NCI-H2107 treated with DMSO at 0.1 percent for 48 hours (cell line): ENCODE measurements around the gene KSR1.
"Not testable (repeated sequence)": the region's sequence is repeated elsewhere in the genome, so short reads cannot be mapped to it uniquely, and the experiment has no call there.

ENCODE experiments used
- DNase-seq: peaks from one replicate; lab custom pipeline; 2025; ENCODE audit not compliant: unreplicated experiment; lab: John Stamatoyannopoulos, UW

Gene KSR1

DNA sequence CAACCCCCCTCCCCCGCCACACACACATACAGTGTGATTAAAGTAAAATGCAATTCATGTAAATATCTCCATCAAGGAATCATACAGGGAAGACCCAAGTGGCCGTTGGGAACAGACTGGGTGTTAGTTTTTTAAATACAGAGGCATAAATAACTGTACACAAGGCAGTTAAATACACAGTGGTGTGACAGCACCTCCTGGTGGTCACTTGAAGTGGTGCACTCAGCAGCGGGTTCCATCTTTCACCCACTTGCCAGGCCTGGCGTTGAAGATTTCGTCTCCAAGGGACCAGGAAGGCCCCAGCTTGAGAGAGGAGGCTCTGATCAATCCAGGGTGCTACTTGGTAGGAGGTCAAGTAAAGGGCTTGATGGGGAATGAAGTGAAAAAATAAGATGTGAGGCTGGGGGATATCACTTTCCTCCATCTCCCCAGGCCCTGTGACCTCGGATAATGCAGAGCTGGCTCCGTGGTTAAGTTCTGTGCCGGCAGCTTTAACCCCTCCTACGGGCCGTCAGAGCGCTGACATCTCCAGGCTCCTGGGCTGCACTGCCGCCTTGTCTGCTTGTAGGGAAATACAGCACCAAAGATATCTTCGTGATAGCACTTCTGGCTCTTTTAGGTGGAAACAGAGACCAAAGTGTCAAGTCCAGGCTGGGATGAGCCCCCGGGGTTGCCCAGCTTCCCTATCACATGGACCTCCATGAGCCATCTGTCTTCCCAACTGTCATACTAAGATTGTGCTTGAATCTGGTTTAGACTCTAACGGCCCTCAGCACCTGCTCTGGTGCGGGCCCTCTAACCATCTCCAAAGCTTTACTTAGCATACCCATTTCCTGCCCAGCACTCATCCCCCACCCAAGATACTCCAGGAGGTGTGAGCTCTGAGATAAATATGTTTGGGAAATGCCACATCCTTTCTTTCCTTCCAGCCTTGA, 195.4 kb downstream of the KSR1 start:
- no peak for DNase-seq

- DNase-seq: not testable (repeated sequence)
These were observed 197.3 kb downstream of the KSR1 start for GRCh38 chr17:27653449-27653971.

- no peak for DNase-seq
These were observed 197.9 kb downstream of the KSR1 start for GRCh38 chr17:27654136-27654535.

DNA sequence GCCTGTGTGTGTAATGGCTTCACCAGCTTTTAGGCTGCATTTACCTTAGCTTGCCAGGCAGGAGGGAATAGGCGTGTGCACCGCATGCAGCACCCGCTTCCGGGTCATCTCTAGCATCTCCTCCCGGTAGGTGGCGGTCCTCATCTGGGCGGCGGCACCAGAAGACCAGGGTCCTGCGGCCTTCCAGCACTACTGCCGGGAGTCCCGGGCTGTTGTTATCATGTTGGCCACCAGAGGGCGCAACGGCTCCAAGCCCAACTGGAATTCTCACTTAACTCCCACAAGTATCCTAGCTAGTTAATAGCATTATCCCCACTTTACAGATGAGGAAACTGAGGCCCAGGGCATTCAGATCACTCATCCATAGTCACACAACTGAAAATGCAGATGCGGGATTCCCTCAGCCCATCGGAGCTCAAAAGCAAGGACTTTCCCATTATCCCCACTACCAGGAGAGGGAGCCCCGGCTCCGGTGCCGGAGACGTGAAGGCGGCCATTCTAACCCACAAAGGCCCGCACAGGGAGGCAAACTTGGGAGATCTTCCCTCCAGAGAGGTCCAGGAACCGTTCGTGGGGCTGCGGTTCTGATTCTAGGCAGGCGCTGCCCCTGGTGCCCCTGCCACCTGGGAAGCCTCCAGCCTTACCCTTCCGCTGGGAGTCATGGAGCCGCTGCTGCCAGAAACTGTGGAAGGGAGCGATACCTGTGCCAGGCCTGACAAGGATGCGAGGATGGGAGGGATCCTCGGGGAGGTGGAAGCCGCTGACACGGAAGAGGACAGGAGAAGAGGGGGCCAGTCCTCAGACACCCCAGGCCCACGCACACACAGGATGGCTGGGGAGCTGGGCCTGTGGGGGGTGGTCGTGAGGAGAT, 198.6 kb downstream of the KSR1 start:
- peak; percentile 1 for DNase-seq

DNA sequence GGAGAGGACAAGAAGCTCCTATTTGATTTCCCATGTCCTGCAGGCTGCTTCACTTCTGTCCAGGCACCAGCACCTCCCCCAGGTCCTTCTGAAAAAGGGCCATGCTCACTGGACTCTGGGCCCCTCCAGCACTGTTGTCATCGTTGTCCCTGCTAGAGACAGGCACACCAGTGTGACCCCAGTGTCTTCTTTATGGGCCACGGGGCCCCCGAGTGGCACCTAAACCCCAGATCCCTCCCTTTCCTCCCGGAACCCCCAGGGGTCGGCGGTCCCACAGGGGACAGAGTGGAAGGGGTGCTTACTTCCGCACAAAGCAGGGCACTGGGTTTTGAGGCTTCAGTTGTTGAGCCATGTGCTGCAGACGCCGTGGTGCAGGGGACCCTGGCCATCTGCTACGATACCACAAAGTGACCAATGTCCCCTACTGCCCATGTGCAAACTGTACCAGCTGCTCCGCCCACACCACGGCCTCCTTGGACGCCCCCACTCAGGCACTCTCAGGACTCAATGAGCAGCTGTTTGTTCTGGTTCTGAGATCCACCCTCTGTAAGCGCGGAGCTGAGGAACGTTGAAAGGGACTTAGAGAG, 199.4 kb downstream of the KSR1 start:
- DNase-seq: not testable (repeated sequence)

- DNase-seq: not testable (repeated sequence)
These were observed 200.4 kb downstream of the KSR1 start for GRCh38 chr17:27656620-27657019.

DNA sequence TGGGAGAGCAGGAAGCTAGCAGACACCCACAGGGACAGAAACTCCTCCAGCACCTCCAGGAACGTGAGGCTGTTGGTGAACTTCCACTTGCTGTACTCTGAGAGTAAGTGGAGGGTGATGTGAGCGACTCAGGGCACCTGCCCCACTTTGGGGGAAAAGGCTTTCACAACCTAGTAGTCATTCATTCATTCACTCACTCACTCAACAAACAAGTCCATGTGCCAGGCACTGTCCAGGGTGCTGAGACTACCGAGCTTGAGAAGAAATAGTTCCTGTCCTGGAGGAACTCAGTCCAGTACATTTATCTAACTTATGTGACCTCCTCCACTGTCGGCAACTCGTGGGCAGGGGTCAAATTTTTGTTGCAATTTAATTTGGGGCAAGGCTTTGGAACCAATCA, 201.4 kb downstream of the KSR1 start:
- DNase-seq: no peak

DNA sequence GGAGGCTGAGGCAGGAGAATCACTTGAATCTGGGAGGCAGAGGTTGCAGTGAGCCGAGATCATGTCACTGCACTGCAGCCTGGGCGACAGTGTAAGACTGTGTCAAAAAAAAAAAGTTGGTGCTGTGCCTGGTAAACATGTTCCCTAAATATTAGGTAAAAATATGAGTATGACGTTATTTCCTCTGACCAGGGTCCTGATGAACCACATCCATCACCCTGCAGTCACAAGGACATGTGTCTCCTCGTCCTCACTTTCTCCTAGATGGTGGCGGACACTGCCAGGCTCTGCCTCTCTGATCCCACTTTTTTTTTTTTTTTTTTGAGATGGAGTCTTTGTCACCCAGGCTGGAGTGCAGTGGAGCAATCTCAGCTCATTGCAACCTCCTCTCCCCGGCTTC, 203.4 kb downstream of the KSR1 start:
- no peak for DNase-seq

- DNase-seq: no peak
These were observed 204.2 kb downstream of the KSR1 start for GRCh38 chr17:27660436-27660835.

GRCh38 chr17:27663936-27664605, 207.8 kb downstream of the KSR1 start:
- DNase-seq: no peak

- DNase-seq: no peak
These were observed 208.3 kb downstream of the KSR1 start for GRCh38 chr17:27664606-27664965.

DNA sequence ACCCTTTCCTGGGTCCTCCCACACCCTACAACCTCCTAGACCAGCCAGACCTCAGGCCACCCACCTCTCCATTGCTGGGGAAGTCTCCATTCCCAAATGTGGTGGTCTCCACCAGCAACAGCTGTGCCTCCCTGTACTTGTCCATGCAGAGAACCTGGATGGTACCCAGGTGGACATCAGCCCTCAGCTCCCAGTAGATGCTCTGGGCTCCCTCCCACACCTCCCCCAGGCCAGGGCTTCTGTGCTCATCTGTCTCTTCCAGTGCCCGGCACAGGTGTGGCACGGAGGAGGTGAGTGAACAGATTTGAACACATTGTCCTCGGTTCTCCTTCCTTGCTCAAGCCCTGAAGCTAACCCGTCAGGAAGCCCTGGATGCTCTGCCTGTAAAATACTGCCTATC, 209.3 kb downstream of the KSR1 start:
- DNase-seq: no peak

GRCh38 chr17:27666270-27666669, 210.0 kb downstream of the KSR1 start:
- not testable (repeated sequence) for DNase-seq

DNA sequence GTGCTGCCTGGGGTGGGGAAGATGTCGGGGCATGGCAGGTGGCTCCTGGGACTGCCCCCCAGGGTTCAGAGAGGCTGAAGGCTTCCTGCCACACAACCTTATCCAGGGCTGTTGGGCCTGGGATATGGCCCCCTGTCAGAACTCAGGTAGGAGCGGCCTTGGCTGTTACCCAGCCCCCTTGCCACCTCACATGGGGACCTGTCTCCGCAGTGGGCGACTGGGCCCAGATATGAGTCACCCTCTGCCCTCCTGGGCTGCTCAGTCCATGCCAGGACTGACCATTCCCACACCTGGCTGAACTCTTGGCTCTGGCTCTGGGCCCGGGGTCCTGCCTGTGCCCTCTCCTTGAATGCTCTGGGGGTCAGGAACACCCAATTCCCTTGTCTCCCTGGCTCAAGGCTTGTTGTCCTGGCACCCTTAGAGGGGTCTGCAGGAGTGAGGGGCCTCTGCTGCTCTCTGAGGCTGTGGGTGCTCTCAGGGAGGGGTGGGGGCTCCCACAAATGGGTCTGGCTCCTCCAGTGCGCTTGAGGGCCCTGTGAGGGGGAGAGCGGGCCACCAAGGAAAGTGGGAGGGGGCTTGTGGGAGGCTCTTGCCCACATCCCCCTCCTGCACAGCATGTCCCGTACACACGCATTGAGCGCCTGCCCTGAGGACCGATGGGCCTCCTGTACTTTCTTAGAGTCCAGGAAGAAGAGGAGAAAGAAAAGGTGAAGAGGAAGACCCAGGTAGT, 210.7 kb downstream of the KSR1 start:
- no peak for DNase-seq

- no peak for DNase-seq
These were observed 211.6 kb downstream of the KSR1 start for GRCh38 chr17:27667656-27668487.

DNA sequence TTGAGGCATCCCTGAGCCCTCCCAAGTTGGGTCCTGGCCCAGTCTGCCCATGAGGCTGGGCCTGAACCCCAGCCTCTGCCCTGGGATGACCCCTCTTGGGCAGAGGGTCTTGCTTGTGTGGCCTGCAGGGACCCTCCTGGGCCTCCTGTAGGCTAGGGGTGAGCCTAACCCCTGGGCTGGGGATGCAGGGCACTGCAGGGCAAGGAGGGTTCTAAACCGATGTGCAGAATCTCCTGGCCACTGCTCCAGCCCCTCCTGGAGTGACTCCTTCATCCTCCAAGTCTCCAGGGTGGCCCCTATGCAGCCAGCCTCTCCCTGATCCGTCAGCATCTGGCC, 212.2 kb downstream of the KSR1 start:
- no peak for DNase-seq

DNA sequence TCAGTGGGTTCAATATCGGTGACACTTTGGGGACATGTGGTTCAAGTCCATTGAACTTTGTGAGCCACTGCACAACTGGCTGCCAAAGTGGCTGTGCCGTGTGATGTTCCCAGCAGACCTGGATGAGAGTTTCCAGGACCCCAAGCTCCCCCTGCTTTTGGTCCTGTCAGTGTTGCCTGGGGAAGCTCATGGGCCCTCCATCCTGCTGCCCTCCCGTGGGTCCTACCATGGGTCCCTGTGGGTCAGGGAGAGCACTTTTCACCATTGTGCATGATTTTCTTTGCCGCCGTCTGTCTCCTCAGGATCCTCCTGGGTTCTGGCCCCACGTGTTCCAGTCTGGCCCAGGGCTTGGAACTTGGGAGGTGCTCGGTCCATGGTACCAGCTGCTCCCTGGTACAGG, 212.9 kb downstream of the KSR1 start:
- no peak for DNase-seq

- no peak for DNase-seq
These were observed 213.6 kb downstream of the KSR1 start for GRCh38 chr17:27669850-27670249.

DNA sequence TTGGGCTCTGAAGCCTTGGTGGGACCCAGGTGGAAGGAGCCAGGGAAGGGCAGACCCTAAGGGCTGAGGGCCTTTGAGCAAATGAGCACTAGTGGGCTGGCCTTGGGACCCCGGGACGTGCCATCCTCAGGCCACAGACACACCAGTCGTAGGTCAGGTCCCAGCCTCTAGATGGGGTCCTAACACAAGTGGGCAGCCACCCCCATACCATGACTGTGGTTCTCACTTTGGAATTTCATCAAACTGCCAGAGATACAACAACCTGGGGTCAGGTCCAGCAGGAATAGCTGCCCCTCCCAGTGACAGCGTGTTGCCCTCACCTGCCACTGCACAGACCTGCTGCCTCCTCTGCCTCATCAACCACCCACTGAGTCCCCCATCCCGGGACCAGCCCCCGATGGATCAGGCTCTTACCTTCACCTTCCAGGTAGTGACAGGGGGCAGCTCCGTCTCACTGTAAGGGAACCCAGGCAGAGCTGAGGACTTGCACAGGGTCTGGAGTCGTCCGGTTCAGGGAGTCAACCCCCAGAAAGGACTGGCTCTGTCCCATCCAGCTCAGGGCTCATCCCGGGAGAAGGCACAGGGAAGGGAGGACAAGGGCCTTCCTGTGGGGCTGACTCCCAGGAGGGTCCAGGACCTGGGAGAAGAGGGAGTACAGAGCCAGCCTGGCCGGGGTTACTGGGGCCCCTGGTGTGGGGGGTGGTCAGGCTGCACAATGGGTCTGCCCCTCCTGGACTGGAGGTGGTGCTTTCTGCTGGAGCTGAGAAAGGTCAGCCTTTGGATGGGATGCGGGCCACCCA, 214.7 kb downstream of the KSR1 start:
- no peak for DNase-seq
